HCT116 (cell line): ENCODE data around the gene MAEA. TPM values are rescaled to one million over a fixed set of nuclear protein-coding genes. Genes with fewer than 3 reads are reported as not detected.

Experiments used
- ATAC-seq: fragments of 200-7000 bp; cut with Tn5 transposase; 2 replicates; pipeline ENCODE4 v1.9.1; 2020; ENCODE audit warnings: mild to moderate bottlenecking, moderate library complexity
- BruUV-seq: library from RNA; stranded (reverse); fragments of 400-500 nt; replicated peaks from 2 replicates; lab custom pipeline; 2021; lab: Mats Ljungman, UMichigan
- CTCF ChIA-PET: fragments of 300-600 bp; sonication (Branson Sonifier 250); formaldehyde crosslinking; loops from one replicate; lab custom pipeline; 2021; ENCODE audit warnings: antibody characterized with exemption; lab: Charles Lee
- POLR2A ChIA-PET: fragments of 300-600, 350-600 bp; sonication (Branson Sonifier 250); formaldehyde crosslinking; loops from one replicate; lab custom pipeline; 2021; ENCODE audit warnings: antibody characterized with exemption; lab: Charles Lee
- RAD21 ChIA-PET, 2 experiments: fragments of 300-600 bp; sonication (Branson Sonifier 250); formaldehyde crosslinking; loops; one replicate each; lab custom pipeline; 2023; ENCODE audit warnings: low total read pairs in 2 of 2; ENCODE audit not compliant: uncharacterized antibody in 2 of 2, unreplicated experiment in 2 of 2, low non-redundant PET in 1 of 2; lab: Charles Lee
- DNase-seq: peaks from one replicate; pipeline ENCODE4 v3.0.0-alpha.2; 2010; ENCODE audit warnings: low read depth, low spot score
- H2AFZ ChIP-seq: fragments of 200-600 bp; shearing (Covaris generic), sonication (generic); 2 replicates; pipeline ENCODE4 v1.6.1; 2017; ENCODE audit warnings: low read depth, mixed run types, mixed read lengths, antibody characterized with exemption, low read length; ENCODE audit not compliant: poor library complexity, severe bottlenecking
- H3K27ac ChIP-seq: 2 replicates; pipeline ENCODE4 v1.5.1; 2012; ENCODE audit warnings: low read depth, low read length
- H3K27me3 ChIP-seq: fragments of 200-600 bp; sonication (generic); 2 replicates; pipeline ENCODE4 v1.6.1; 2016; ENCODE audit warnings: mixed run types, low read length, mixed read lengths; ENCODE audit not compliant: insufficient read depth
- H3K36me3 ChIP-seq, 2 experiments: fragments of 200-500 bp in 1 of 2; fragments of 200-600 bp in 1 of 2; sonication (Bioruptor generic) in 1 of 2; sonication (generic) in 1 of 2; 2 replicates each; pipeline versions ENCODE4 v1.5.1 to v1.6.1; 2014 to 2016; ENCODE audit warnings: low read length in 2 of 2, inconsistent platforms in 1 of 2, mixed read lengths in 1 of 2, mixed run types in 1 of 2; ENCODE audit not compliant: insufficient read depth in 2 of 2, control insufficient read depth in 1 of 2
- H3K4me1 ChIP-seq, 2 experiments: fragments of 200-600 bp in 1 of 2; sonication (generic) in 1 of 2; 2 replicates each; pipeline versions ENCODE4 v1.5.1 to v1.6.1; 2012 to 2017; ENCODE audit warnings: low read length in 2 of 2, inconsistent platforms in 1 of 2, mild to moderate bottlenecking in 1 of 2, mixed read lengths in 1 of 2, mixed run types in 1 of 2, moderate library complexity in 1 of 2; ENCODE audit not compliant: insufficient read depth in 2 of 2, control insufficient read depth in 1 of 2
- H3K4me2 ChIP-seq: fragments of 200-600 bp; sonication (generic); 2 replicates; pipeline ENCODE4 v1.6.1; 2017; ENCODE audit warnings: mixed run types, low read length, mixed read lengths
- H3K4me3 ChIP-seq, 2 experiments: fragments of 200-600 bp in 1 of 2; sonication (generic) in 1 of 2; replicated peaks in 1 of 2; 2 replicates each; pipeline ENCODE4 v1.5.1; 2011 to 2016; ENCODE audit warnings: low read length in 2 of 2, control low read depth in 1 of 2, low read depth in 1 of 2, mild to moderate bottlenecking in 1 of 2, mixed read lengths in 1 of 2, mixed run types in 1 of 2
- H3K79me2 ChIP-seq: fragments of 200-600 bp; sonication (generic); 2 replicates; pipeline ENCODE4 v1.6.1; 2017; ENCODE audit warnings: mild to moderate bottlenecking, mixed run types, low read length, moderate library complexity, mixed read lengths; ENCODE audit not compliant: insufficient read depth
- H3K9ac ChIP-seq: fragments of 200-600 bp; sonication (generic); 2 replicates; pipeline ENCODE4 v1.6.1; 2016; ENCODE audit warnings: low read length, mixed read lengths
- H3K9me2 ChIP-seq: fragments of 200-600 bp; sonication (generic), shearing (Covaris generic); 2 replicates; pipeline ENCODE4 v1.6.1; 2017; ENCODE audit warnings: mixed run types, mild to moderate bottlenecking, moderate library complexity; ENCODE audit not compliant: insufficient read depth
- H3K9me3 ChIP-seq, 2 experiments: fragments of 200-500 bp in 1 of 2; fragments of 200-600 bp in 1 of 2; sonication (Bioruptor generic) in 1 of 2; sonication (generic) in 1 of 2; 2 replicates each; pipeline ENCODE4 v1.6.1; 2014 to 2017; ENCODE audit warnings: low read length in 2 of 2, mixed read lengths in 2 of 2, inconsistent platforms in 1 of 2, low read depth in 1 of 2, mild to moderate bottlenecking in 1 of 2, mixed run types in 1 of 2, moderate library complexity in 1 of 2; ENCODE audit not compliant: control insufficient read depth in 1 of 2, insufficient read depth in 1 of 2
- H4K20me1 ChIP-seq: fragments of 200-600 bp; sonication (generic), shearing (Covaris generic); 2 replicates; pipeline ENCODE4 v1.6.1; 2017; ENCODE audit warnings: mixed run types, mild to moderate bottlenecking, moderate library complexity; ENCODE audit not compliant: insufficient read depth
- ATF3 ChIP-seq: IDR thresholded peaks from 2 replicates; pipeline ENCODE4 v1.6.1; 2012
- CBX3 ChIP-seq: IDR thresholded peaks from 2 replicates; pipeline ENCODE4 v1.6.1; 2012; ENCODE audit warnings: low read depth
- CEBPB ChIP-seq: IDR thresholded peaks from 2 replicates; pipeline ENCODE4 v1.6.1; 2012; ENCODE audit warnings: low read depth
- CTCF ChIP-seq, 3 experiments: fragments of 200-600 bp in 1 of 3; sonication (generic) in 1 of 3; IDR thresholded peaks in 2 of 3; conservative IDR thresholded peaks in 1 of 3; 2 replicates each; pipeline ENCODE4 v1.5.1; 2012 to 2017; ENCODE audit warnings: low read depth in 2 of 3, low read length in 2 of 3, antibody characterized with exemption in 1 of 3, borderline replicate concordance in 1 of 3, control low read depth in 1 of 3, mild to moderate bottlenecking in 1 of 3, mixed read lengths in 1 of 3, mixed run types in 1 of 3, moderate library complexity in 1 of 3; ENCODE audit not compliant: insufficient read depth in 1 of 3
- EGR1 ChIP-seq: IDR thresholded peaks from 2 replicates; pipeline ENCODE4 v1.6.1; 2012; ENCODE audit warnings: low read depth
- EZH2phosphoT487 ChIP-seq: fragments of 200-600 bp; IDR thresholded peaks from 2 replicates; pipeline ENCODE4 v1.6.1; 2018; ENCODE audit warnings: antibody characterized with exemption, borderline replicate concordance
- FOSL1 ChIP-seq: IDR thresholded peaks from 2 replicates; pipeline ENCODE4 v1.6.1; 2012; ENCODE audit warnings: low read depth
- JUND ChIP-seq: IDR thresholded peaks from 2 replicates; pipeline ENCODE4 v1.6.1; 2012
- MAX ChIP-seq: IDR thresholded peaks from 2 replicates; pipeline ENCODE4 v1.6.1; 2012
- POLR2A ChIP-seq: IDR thresholded peaks from 2 replicates; pipeline ENCODE4 v1.7.0; 2011; ENCODE audit warnings: borderline replicate concordance; ENCODE audit not compliant: insufficient read depth, insufficient read length; ENCODE audit errors: extremely low read depth
- POLR2AphosphoS5 ChIP-seq: IDR thresholded peaks from 2 replicates; pipeline ENCODE4 v1.6.1; 2011; ENCODE audit warnings: mild to moderate bottlenecking, low read depth, low read length, moderate library complexity
- RAD21 ChIP-seq: IDR thresholded peaks from 2 replicates; pipeline ENCODE4 v1.6.1; 2012; ENCODE audit warnings: low read depth, mild to moderate bottlenecking
- REST ChIP-seq: IDR thresholded peaks from 2 replicates; pipeline ENCODE4 v1.6.1; 2012; ENCODE audit warnings: low read depth
- SIN3A ChIP-seq: IDR thresholded peaks from 2 replicates; pipeline ENCODE4 v1.6.1; 2012; ENCODE audit warnings: low read depth
- SP1 ChIP-seq: IDR thresholded peaks from 2 replicates; pipeline ENCODE4 v1.6.1; 2012; ENCODE audit warnings: low read depth
- SRF ChIP-seq: IDR thresholded peaks from 2 replicates; pipeline ENCODE4 v1.6.1; 2012; ENCODE audit warnings: low read depth
- TCF7L2 ChIP-seq: IDR thresholded peaks from 2 replicates; pipeline ENCODE4 v1.7.0; 2011; ENCODE audit warnings: borderline replicate concordance, inconsistent platforms; ENCODE audit not compliant: insufficient read depth, insufficient read length; ENCODE audit errors: extremely low read depth
- YY1 ChIP-seq: IDR thresholded peaks from 2 replicates; pipeline ENCODE4 v1.6.1; 2011; ENCODE audit warnings: low read length, low read depth, moderate library complexity, mild to moderate bottlenecking; ENCODE audit not compliant: insufficient replicate concordance; ENCODE audit errors: extremely low read depth
- ZBTB33 ChIP-seq: IDR thresholded peaks from 2 replicates; pipeline ENCODE4 v1.6.1; 2011; ENCODE audit warnings: mild to moderate bottlenecking, low read length, moderate library complexity; ENCODE audit not compliant: insufficient replicate concordance; ENCODE audit errors: extremely low read depth
- ZNF274 ChIP-seq: fragments of 200-500 bp; sonication (Bioruptor generic); IDR thresholded peaks from 2 replicates; pipeline ENCODE4 v1.6.1; 2014; ENCODE audit warnings: mild to moderate bottlenecking, low read depth, low read length, inconsistent platforms
- intact Hi-C: fragments of 100-400 bp; cut with micrococcal nuclease; formaldehyde crosslinking; loops from 2 replicates; pipeline ENCODE4 v1.10.0; 2022
- total RNA-seq: library from RNA; stranded (reverse); gene quantifications from one replicate; pipeline ENCODE4 v1.2.1, GENCODE V29; 2021; ENCODE audit not compliant: unreplicated experiment

Gene MAEA
- total RNA-seq, 1 experiment from 2014 or later, result 88.3 TPM

GRCh38 chr4:1333256-1333655 lies 43.6 kb downstream of the MAEA start:
- Histone ChIP-seq H4K20me1 (no peaks in the 10 kb centered on the region), H2AFZ (no peak overlapping the region), H3K36me3 (peaks cover 9 to 24% of the 10 kb centered on the region in 2 experiments), H3K9me3 (no peaks in the 10 kb centered on the region), H3K4me3 (no peak overlapping the region), H3K4me1 (peaks cover 9 to 23% of the 10 kb centered on the region in 2 experiments; a peak in 3 of 4 replicates), H3K27me3 (no peaks in the 10 kb centered on the region), H3K9me2 (no peaks in the 10 kb centered on the region), H3K4me2 (no peak overlapping the region), H3K27ac (no peak overlapping the region), H3K9ac (no peak overlapping the region), H3K79me2 (peaks cover 33% of the 10 kb centered on the region)
- ChIA-PET CTCF (no interaction called here), RAD21 (no interaction called here), POLR2A (interaction anchor here (1.4 kb wide), 1 partner anchor 13 kb away, joined by 3 read pairs; the partner anchor contains the start of gene UVSSA)
- ATAC-seq, result no peak
- no TSS peak for BruUV-seq
- DNase-seq, result no peak
- intact Hi-C loops, result no loop called here
- TF ChIP-seq JUND (no peak), CBX3 (no peak), SP1 (no peak), ZBTB33 (no peak), EGR1 (no peak), RAD21 (no peak), SRF (no peak), EZH2phosphoT487 (no peak), CEBPB (no peak), TCF7L2 (no peak), SIN3A (no peak), FOSL1 (no peak), ATF3 (no peak), REST (no peak), POLR2AphosphoS5 (no peak), MAX (no peak), POLR2A (no peak), YY1 (no peak), ZNF274 (no peak), CTCF (IDR thresholded peaks at IDR 0.05 in 2 of 3, conservative IDR thresholded peaks at IDR 0.05 in 1 of 3; ENCODE audit: borderline replicate concordance in 1 of 3, insufficient read depth in 1 of 3, low read depth in 2 of 3, low read length in 2 of 3) (no peak)
